NCI-H2196 treated with DMSO at 0.1 percent for 48 hours (cell line): Measurements from ENCODE around the gene NCL.
"Not testable (repeated sequence)": the region's sequence is repeated elsewhere in the genome, so short reads cannot be mapped to it uniquely, and the experiment has no call there.

ENCODE experiments used
- DNase-seq: peaks from one replicate; lab custom pipeline; 2025; ENCODE audit not compliant: unreplicated experiment; lab: John Stamatoyannopoulos, UW

Gene NCL

DNA sequence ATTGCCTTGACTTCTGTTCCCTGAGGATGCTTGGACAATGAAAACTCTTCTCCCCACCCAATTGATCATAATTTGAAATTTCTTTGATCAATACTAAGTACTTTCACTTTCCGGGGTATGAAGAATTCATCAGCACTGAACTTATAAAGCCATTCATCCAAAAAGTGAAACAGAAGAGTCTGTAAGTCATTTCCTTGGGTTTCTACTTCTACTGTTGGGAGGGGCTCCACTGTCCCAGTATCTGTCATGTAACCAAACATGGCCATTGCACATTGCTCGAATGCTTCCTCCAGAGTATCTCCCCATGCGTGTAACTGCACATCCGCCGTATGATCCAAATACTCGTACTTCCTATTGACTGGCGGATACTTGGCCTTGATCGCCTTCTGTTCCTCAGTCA lies 30.3 kb downstream of the NCL start:
- no peak for DNase-seq

DNA sequence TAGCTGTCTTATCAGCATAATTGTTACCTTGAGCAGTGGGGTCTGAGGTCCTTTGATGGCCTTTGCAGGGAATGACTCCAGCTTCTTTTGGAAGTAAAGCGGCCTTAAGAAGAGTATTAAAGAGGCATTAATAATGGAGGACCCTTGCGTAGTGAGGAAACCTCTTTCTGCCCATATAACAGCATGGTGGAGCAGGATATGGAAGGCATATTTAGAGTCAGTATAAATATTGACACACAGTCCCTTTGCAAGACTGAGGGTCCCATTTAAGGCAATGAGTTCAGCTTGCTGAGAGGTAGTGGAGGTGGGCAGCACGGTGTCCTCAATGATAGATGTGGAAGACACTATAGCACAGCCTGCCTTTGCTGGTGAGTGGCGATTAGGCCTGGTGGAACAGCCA lies 32.7 kb downstream of the NCL start:
- no peak for DNase-seq

DNA sequence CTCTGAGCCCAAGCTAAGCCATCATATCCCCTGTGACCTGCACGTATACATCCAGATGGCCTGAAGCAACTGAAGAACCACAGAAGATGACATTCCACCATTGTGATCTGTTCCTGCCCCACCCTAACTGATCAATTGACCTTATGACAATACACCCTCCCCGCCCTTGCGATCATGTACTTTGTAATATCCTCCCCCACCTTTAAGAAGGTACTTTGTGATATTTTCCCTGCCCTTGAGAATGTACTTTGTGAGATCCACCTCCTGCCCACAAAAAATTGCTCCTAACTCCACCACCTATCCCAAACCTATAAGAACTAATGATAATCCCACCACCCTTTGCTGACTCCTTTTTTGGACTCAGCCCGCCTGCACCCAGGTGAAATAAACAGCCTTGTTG lies 33.8 kb downstream of the NCL start:
- not testable (repeated sequence) for DNase-seq

DNA sequence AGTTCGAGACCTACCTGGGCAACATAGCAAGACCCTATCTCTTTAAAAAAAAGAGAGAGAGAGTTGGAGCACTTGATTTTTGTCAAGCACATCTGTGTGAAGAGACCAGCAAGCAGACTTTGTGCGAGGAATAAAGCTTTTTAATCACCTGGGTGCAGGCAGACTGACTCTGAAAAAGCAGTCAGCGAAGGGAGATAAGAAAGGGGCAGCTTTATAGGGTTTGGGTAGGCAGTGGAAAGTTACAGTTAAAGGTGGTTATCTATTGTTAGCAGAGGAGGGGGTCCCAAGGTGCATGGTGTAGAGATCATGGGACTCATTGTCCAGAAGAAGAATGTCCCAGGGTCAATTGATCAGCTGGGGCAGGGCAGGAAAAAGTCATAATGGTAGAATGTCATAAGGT lies 34.4 kb downstream of the NCL start:
- no peak for DNase-seq

DNA sequence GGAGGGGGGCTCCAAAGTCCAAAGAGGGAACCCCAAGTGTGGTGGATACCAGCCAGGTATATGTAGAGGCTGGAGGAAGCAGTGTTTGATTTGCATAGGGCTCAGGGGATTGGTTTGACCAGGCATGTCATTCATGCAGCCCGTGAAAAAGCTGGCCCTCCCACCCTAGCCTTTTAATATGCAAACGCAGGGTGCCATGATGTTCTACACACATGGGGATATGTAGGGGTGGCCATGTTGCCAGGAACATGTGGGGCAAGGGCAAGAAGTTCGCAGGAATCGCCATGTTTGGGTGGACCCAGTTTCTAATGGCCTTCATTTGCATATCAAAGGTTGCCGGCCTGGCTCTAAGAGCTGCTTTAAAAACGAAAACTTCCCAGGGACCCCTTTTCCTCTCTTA lies 35.1 kb downstream of the NCL start:
- DNase-seq = no peak

DNA sequence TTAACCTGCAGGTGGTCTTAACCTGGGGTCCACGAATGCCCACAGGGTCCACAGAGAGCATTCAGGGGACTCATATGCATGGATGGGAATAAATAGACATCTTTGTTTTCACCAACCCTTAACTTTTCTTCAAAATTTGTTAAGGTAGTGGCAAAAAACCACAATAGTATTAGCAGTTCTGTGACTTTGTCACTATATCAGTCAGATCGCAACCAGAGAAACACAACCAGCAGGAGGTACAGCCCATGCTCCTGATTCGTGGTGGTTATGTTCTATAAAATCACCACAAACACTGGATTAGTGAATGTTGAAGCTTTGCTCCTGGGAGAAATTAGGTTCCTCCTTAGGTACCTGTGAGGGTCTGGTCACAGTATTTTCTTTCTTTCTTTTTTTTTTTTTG lies 37.2 kb downstream of the NCL start:
- DNase-seq = no peak

DNA sequence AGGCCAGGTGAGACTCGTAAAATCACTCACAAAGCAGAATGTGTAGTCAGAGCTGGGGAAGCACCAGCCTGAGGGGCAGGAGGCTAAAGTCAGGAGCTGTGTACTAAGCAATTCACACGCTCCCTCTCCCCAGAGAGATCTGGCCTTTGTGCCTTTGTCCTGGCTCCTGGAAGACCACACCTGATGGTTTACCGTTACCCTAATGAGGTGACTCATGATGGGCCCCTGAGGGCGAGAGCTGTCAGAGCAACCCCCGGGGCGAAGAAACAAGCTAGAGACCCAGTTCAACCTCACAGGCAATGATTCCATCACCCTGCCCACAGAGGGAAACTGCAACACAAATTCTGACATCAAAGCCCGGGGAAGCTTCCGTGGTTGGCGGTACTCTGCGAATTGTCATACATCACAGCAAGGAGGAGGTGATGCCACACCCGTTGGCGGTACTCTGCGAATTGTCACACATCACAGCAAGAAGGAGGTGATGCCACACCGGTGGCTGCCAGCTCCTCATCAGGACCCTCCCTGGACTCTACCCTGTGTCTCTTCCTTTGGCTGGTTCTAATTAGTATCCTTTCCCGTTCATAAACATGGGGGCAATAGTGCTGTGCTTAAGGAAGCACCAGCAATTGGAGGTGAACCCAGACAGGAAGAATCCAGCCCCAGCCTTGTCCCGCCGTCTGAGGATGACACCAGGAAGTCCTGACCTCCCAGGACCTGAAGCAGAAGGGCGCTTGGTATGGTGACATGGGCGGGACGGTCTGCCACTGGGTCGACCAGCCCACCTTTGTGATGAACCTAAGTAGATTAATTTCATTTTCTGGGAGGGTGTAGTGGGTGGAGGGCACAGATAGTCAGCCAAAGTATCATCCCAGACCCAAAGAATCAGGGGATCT lies 38.2 kb downstream of the NCL start:
- no peak for DNase-seq

DNA sequence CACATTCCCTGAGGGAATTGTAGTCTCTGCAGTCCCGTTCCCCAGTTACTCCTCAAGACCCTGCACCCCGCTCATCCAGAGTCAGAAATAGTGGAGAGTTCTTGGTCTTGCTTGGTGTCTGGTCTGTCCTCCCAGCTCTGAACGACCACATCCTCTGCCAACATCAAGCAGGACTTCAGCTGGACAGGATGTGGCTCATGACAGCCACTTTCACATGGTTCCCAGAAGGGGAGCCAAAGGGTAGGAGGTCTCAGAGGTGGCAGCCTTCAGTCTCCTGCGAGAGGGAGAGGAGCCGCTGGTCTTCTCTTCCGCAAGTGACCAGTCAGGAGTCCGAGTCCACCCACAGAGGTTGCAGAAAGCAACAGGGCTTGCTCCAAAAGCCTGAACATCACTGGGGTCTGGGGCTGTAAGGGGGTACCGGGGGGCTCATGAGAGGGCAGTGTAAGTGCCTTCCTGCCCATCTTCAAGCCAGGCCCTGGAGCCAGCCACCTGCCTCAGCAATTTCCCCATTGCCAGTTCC lies 38.9 kb downstream of the NCL start:
- no peak for DNase-seq

DNA sequence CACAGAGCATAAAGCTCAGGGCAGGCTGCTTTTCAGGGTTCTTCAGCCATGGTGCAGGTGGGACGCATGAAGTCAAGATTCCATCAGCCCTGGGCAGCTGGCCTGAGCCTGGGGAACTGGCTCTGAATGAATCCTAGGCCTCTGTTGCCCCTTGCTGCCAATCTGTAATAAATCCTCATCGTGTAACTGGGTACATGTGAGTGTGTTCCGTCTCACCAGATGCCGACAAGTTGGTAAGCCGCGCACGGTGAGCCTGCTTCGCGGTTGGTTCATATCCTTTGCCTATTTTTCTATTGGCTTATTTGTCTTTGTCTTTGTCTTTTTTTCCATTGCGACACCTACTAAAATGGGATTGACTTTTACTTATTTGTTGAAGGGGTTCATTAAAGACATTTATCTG lies 41.1 kb downstream of the NCL start:
- DNase-seq = no peak

DNA sequence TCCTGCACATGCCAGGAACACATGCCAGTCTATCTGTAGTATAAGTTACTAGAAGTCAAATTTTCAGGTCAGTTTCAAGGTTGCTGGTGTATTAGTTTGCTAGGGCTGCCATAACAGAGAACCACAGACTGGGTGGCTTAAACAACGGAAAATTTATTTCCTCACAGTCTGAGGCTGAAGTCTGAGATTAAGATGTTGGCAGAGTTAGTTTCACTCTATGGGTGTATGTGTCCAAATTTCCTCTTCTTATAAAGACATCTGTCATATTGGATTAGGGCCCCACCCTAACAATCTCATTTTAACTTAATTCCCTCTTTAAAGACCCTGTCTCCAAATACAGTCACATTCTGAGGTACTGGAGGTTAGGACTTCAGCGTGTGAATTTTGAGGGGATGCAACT lies 42.2 kb downstream of the NCL start:
- no peak for DNase-seq

DNA sequence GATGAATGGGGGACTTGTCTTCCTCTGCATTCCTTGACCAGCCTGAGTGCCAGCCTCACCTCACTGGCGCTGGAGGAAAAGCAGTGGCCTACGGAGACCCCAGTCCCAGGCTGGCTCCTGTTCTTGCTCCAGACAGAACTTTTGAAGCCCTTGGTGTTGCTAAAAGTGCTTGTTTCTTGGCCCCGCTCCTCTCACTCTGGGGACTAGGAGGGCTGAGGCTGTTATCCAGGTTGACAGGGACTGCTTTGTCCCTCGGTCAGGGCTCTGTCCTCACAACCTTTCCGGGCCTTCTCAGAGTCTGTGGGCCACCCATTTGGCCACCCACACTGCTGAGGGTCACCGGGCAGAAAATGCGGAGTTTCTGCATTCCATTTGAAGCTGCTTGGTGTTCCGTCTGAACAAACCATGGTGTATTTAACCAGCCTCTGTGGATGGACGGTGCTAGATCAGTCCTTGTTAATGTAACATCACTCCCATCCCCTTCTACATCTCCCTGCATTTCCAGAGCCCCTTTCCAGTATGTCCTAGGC lies 43.2 kb downstream of the NCL start:
- DNase-seq = no peak

DNA sequence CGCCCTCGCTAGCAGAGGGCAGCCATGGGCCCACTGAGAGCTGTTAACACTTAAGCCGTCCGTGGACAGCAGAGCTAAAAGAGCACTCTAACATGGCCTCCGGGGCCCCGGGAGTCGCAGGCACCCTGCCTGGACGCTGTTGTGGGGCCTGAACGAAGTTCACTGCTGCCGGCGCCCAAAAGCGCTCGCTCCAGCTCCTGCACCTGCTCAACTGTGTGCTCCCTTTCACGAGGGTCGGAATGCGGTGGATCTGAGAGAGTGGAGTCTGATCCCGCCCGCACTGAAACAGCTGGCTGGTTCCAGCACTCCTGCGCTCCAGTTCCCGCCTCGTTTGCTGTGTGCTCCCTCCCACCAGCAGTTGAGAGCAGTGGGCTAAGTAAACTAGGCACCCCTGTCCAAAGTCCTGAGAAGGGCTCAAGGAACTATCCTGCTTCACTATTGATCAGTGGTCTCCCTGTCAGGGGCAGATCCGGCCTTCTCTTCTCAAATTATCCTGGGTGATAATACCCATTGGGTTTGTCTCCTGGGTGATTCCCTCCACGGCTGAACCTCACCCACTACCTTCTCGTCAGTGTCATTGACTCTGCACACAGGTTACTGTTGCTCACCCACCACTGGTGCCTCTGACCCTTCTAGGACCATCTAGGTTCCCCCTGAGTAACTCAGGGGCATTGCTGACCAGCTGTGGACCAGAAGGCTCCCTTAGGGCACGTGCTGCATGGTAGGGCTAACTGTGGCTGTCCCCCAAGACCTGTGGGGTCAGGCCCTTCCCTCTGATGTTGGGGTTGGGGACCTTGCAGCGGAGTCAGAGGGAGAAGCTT lies 45.3 kb downstream of the NCL start:
- no peak for DNase-seq

DNA sequence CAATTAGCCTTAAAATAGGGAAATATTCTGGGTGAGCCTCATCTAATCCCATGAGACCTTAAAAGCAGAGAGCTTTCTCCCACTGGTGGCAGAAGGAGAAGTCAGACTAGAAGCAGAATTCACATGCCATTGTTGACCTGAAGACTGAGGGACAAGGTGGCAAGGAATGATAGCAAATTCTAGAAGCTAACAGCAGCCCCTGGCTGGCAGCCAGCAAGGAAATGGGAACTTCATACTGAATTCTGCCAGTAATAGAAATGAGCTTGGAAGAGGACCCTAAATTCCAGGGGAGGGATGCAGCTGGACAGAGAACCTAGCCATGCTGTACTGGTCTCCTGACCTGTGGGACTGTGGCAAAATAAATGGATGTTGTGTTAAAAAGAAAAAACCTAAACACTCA lies 49.3 kb downstream of the NCL start:
- DNase-seq = no peak

DNA sequence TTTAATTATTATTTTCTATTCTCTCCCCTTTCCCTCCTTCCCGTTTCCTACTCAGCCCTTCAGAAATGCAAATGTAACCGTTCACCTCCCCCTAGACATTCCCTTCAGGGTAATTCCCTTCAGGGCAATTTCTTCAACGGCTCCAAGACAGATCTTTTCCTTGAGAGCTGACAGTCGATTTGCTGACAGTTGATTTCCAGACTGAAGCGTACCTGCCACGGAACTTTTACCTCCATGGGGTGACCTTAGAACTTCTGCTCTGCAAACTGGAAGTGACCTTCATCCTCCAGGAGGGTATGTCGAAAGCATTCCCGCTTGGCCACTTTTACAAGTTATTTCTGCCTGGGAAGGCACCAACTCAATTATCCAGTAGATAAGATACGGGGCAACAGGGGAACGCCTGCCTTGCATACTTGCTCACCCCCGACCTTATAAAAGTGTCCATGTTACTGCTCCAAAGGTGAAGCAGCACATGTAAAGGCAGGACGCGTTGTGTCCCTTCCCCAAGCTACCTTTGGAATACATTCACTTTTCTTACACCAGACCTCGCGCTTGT lies 50.3 kb downstream of the NCL start:
- DNase-seq = no peak

DNA sequence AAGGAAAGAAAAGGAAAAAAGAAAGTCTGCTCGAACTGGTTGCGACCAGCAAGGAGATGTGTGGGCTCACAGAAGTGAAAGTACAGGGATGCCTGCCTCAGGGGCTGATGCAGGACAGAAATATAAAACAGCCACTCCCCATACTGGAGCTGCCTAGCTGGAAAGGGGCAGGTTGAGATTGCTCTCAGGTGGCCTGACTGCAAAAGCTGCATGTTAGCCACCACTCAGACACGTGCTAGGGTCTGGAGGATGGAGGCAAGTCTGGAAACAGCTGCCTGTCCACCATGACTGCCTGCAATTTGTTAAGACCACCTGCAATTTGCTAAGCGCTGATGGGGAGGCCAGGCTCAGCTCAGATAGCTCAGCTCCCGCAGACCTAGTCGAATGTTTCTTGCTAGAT lies 50.8 kb downstream of the NCL start:
- DNase-seq = no peak

DNA sequence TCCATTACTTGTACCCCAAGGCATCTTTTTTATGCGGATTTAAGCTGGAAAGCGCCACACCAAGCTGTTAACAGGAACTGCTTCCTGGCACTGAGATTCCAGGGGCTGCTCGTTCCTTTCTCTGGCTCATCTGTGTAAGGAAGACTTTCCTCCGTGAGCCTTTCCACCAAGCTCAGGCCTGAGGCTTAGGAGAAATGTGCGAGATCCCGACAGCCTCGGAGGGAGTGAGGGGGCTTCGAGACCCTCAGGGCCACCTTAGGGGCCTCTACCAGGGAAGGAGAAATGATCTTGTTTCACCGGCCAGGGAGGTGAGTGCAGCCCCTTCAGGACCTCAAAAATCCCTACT lies 51.7 kb downstream of the NCL start:
- no peak for DNase-seq

DNA sequence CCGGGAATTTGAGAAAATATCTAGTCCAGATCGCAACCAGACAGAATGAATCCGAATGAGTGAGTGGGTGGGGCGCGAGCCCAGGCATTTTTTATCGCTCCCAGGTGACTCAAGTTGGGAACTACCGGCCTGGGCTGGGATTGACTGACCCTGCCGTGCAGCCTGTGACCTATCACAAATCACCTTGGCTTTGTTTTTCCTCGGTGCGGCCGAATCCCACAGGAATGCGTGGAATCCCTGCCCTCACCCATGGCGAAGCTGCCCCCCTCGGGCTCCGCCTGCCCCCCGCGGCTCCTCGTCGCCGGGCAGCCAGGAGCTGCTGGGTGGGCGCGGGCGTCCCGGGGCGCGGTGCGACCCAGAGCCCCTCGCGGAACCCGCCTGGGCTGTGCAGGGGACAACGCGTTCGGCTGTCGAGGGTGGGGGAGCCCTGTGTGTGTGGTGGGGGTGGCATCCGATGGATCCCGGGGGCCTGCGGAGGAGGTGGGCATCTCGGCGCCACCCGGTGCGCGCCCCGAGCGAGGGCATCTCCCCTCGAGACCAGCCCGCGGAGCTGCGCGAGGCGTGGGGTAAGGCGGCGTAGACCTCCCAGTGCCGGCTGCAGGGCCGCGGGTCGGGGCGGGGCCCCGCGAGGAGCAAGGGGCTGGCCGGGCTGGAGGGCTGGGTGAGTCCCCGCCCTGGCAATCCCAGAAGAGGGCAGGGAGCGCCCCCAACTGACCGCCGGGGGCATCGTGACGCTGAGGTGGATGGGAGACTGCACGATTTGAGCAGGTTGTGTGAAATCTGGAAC lies 52.3 kb downstream of the NCL start:
- DNase-seq = peak; percentile 30

DNA sequence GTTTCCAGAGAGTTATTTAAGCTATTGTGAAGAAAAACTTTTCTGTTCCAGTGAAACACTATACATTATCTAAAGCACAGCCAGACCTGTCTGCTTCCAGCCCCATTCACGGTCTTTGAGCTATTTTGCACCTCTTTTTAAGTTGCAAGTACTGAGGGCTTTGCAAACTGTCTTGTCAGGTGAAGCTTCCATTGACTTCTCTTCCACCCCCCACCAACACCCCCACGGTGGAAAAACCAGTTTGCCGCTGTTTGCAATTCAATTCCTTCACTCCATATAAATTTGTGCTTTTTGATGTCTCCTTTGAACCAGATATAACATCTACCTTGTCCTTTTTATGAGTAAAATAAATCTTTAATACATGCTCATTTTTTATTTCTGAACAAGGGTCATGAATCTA lies 53.0 kb downstream of the NCL start:
- DNase-seq = no peak

DNA sequence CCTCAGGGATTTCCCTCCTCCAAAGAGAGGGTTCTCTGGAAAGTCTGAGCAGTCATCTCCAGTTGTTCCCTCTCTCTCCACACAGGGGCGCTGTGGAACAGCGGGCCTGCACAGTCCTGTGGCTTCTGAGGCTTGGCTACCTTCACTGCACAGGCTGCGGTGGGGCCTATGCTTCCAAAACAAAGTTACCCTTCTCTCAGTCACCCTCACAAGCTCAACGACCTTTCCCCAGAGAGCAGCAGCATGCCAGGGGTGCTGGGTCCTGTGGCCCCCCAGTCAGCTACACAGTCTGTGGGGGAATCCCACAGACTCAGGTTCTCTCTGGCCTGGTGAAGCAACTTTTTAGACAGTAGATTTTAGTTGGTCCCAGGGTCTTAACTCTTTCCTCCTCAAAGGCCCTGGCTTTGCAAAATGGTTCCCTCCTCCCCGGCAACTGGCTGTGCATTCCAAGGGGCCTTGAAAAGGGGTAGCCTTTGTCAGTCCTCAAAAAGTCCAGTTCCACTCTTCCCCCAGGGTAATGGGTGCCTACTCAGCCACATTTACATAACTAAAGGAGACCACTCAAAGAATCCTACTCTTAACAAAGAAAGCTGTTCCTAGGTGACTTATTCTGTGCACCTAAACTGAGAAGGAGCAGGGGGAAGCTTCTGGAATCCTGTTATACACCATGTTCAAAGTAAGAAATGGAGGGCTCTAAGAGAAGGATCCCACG lies 53.8 kb downstream of the NCL start:
- DNase-seq = no peak

DNA sequence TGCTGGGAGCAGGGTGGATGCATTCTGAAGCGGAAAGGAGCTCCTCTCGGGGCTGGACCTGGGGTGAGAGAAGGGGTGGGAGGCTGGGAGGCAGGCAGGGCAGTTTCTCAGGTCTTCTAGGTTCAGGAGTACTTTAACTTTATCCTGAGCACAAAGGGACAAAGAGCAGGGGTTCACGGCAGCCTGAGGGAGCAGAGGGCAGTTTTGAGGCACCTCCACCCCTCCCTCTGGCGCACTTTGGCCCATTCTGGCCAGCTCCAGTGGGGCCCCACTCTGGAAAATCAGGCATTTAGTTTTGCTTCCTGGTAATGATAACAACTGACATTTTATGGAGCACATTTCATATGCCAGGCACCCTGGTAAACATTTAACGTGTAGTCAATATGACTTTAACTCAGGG lies 54.5 kb downstream of the NCL start:
- DNase-seq = no peak
